HS-5 (cell line): Measurements from ENCODE around the gene OAS2.
"Not testable (repeated sequence)": the region's sequence is repeated elsewhere in the genome, so short reads cannot be mapped to it uniquely, and the experiment has no call there.

Source experiments
- DNase-seq: peaks from one replicate; pipeline ENCODE4 v3.0.0-alpha.2; 2012; ENCODE audit warnings: low read depth

OAS2 gene

GRCh38 chr12:112985642-112986290 is 7.4 kb downstream of the OAS2 start:
- no peak for DNase-seq

GRCh38 chr12:112986291-112986800 is 8.0 kb downstream of the OAS2 start:
- DNase-seq: no peak

- no peak for DNase-seq
These were observed 9.2 kb downstream of the OAS2 start for GRCh38 chr12:112987561-112987960.

- DNase-seq: no peak
These were observed 9.9 kb downstream of the OAS2 start for GRCh38 chr12:112988224-112988623.

GRCh38 chr12:112988823-112989385 is 10.6 kb downstream of the OAS2 start:
- not testable (repeated sequence) for DNase-seq

GRCh38 chr12:112989806-112990205 is 11.5 kb downstream of the OAS2 start:
- no peak for DNase-seq

- DNase-seq: peak; percentile 15
These were observed 14.5 kb downstream of the OAS2 start for GRCh38 chr12:112992541-112993398.

GRCh38 chr12:112995008-112995407 is 16.7 kb downstream of the OAS2 start:
- no peak for DNase-seq

- DNase-seq: no peak
These were observed 18.2 kb downstream of the OAS2 start for GRCh38 chr12:112996501-112996900.

GRCh38 chr12:112997506-112997905 is 19.2 kb downstream of the OAS2 start:
- no peak for DNase-seq

GRCh38 chr12:112998987-112999767 is 20.9 kb downstream of the OAS2 start:
- no peak for DNase-seq

- no peak for DNase-seq
These were observed 22.1 kb downstream of the OAS2 start for GRCh38 chr12:113000433-113000832.

- no peak for DNase-seq
These were observed 23.8 kb downstream of the OAS2 start for GRCh38 chr12:113002155-113002554.

- no peak for DNase-seq
These were observed 24.4 kb downstream of the OAS2 start for GRCh38 chr12:113002676-113003075.

- DNase-seq: no peak
These were observed 25.3 kb downstream of the OAS2 start for GRCh38 chr12:113003636-113004035.

- DNase-seq: no peak
These were observed 27.4 kb downstream of the OAS2 start for GRCh38 chr12:113005762-113006161.

GRCh38 chr12:113006206-113006605 is 27.9 kb downstream of the OAS2 start:
- DNase-seq: no peak

- DNase-seq: no peak
These were observed 28.3 kb downstream of the OAS2 start for GRCh38 chr12:113006641-113007040.

- peak; percentile 47 for DNase-seq
These were observed 28.8 kb downstream of the OAS2 start for GRCh38 chr12:113007166-113007565.

GRCh38 chr12:113010701-113011100 is 32.4 kb downstream of the OAS2 start:
- DNase-seq: no peak

GRCh38 chr12:113014565-113014964 is 36.2 kb downstream of the OAS2 start:
- DNase-seq: no peak

- DNase-seq: no peak
These were observed 38.5 kb downstream of the OAS2 start for GRCh38 chr12:113016796-113017195.
